ENCODE measurements around the gene GALR2. TPM values are rescaled to one million over a fixed set of nuclear protein-coding genes. Genes with fewer than 3 reads are reported as not detected.

The GALR2 gene
- total RNA-seq, 1 experiment from 2014 or later = 0.41 TPM

DNA sequence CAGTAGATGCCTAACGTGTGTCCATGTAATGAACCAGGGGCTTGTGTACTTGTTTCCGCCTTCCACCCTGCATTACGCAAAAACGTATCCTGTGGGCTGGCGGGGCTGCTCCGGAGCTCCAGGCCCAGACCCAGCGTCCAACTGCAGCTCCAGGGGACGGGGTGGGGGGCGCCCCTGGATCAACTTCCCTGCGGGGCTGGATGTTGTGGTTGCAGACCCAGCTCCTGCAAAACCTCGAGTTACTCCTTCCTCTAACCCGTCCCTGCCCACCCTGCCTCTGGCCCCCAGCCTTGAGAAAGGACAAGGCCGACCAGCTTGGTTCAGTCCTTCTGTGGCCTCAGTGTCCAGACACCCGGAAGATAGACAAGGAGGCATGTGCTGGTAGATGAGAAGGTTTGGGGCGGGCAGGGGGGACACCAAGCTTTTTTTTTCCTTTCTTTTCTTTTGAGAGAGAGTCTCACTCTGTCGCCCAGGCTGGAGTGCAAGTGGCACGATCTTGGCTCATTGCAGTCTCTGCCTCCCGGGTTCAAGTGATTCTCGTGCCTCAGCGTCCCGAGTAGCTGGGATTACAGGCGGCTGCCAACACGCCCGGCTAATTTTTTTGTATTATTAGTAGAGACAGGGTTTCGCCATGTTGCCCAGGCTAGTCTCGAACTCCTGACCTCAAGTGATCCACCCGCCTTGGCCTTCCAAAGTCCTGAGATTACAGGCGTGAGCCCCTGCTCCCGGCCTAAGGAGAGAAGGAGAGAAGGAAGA lies 29.7 kb downstream of the GALR2 start:
- Histone ChIP-seq H3K27me3 (ENCODE audit: control insufficient read depth, insufficient read depth, low read length) (no peaks in the 10 kb centered on the region), H3K9me3 (ENCODE audit: control insufficient read depth, insufficient read depth, low read depth, low read length) (no peaks in the 10 kb centered on the region), H3K36me3 (ENCODE audit: control insufficient read depth, insufficient read depth, low read length) (peaks cover 8% of the 10 kb centered on the region; the same call in 1 of the 2 replicates), H3K27ac (ENCODE audit: low read length) (peak overlapping the region; percentile 95), H3K4me3 (ENCODE audit: low read depth in 2 of 2, low read length in 2 of 2) (peak overlapping the region; percentile 79 to 87), H3K4me1 (ENCODE audit: control insufficient read depth, insufficient read depth, low read length) (peaks cover 14% of the 10 kb centered on the region)
- in situ Hi-C loops (cut with HindIII; ENCODE audit: low pct_unique_long_range_greater_than_20kb, low sequenced_read_pairs) (no loop called here), intact Hi-C loops (cut with micrococcal nuclease; ENCODE audit: unreplicated experiment) (no loop called here)
- POLR2A ChIA-PET = no interaction called here
- ATAC-seq (no peak; the same call in 1 of the 2 replicates), DNase-seq (ENCODE audit: low read depth, low spot score) (no peak)
- TSS peak; percentile 99 for BruUV-seq (replicated peaks)
- TF ChIP-seq, protein P1, sequence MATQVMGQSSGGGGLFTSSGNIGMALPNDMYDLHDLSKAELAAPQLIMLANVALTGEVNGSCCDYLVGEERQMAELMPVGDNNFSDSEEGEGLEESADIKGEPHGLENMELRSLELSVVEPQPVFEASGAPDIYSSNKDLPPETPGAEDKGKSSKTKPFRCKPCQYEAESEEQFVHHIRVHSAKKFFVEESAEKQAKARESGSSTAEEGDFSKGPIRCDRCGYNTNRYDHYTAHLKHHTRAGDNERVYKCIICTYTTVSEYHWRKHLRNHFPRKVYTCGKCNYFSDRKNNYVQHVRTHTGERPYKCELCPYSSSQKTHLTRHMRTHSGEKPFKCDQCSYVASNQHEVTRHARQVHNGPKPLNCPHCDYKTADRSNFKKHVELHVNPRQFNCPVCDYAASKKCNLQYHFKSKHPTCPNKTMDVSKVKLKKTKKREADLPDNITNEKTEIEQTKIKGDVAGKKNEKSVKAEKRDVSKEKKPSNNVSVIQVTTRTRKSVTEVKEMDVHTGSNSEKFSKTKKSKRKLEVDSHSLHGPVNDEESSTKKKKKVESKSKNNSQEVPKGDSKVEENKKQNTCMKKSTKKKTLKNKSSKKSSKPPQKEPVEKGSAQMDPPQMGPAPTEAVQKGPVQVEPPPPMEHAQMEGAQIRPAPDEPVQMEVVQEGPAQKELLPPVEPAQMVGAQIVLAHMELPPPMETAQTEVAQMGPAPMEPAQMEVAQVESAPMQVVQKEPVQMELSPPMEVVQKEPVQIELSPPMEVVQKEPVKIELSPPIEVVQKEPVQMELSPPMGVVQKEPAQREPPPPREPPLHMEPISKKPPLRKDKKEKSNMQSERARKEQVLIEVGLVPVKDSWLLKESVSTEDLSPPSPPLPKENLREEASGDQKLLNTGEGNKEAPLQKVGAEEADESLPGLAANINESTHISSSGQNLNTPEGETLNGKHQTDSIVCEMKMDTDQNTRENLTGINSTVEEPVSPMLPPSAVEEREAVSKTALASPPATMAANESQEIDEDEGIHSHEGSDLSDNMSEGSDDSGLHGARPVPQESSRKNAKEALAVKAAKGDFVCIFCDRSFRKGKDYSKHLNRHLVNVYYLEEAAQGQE (IDR thresholded peaks at IDR 0.05; ENCODE audit: insufficient read depth in 1 of 2, low read depth in 2 of 2, low read length in 1 of 2) = no peak
- TF ChIP-seq, protein P2, sequence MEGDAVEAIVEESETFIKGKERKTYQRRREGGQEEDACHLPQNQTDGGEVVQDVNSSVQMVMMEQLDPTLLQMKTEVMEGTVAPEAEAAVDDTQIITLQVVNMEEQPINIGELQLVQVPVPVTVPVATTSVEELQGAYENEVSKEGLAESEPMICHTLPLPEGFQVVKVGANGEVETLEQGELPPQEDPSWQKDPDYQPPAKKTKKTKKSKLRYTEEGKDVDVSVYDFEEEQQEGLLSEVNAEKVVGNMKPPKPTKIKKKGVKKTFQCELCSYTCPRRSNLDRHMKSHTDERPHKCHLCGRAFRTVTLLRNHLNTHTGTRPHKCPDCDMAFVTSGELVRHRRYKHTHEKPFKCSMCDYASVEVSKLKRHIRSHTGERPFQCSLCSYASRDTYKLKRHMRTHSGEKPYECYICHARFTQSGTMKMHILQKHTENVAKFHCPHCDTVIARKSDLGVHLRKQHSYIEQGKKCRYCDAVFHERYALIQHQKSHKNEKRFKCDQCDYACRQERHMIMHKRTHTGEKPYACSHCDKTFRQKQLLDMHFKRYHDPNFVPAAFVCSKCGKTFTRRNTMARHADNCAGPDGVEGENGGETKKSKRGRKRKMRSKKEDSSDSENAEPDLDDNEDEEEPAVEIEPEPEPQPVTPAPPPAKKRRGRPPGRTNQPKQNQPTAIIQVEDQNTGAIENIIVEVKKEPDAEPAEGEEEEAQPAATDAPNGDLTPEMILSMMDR (IDR thresholded peaks at IDR 0.05) = no peak
- TF ChIP-seq POLR2AphosphoS5 (IDR thresholded peaks at IDR 0.05; ENCODE audit: low read depth, low read length) (no peak), TCF7L2 (IDR thresholded peaks at IDR 0.05; ENCODE audit: low read depth, low read length) (no peak), SIN3A (IDR thresholded peaks at IDR 0.05; ENCODE audit: borderline replicate concordance, insufficient read depth, low read depth, low read length) (no peak)
- CTCF ChIA-PET = interaction anchor here (0.6 kb wide), 1 partner anchor 196 kb away, joined by 5 read pairs; no protein-coding TSS in a partner anchor

DNA sequence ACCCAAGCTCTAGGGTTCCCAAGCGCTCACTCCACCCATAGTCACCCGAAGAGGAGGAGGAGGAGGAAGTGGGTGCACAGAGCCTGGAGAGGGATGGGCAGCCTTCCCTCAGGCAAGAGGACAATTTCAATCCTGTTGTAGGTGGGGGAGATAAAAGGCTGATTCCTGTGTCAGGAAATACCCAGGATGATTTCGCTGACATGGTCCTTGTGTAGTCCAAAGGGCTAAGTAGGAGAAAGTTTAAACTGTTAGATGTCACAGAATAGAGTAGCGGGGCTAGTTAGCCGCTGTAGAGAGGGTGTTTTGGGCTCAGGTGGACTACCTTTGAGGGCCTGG lies 30.3 kb downstream of the GALR2 start:
- H3K4me3 ChIP-seq (ENCODE audit: low read depth in 2 of 2, low read length in 2 of 2) = no peak overlapping the region
- peaks cover 8% of the 10 kb centered on the region; the same call in 1 of the 2 replicates for H3K36me3 ChIP-seq (ENCODE audit: control insufficient read depth, insufficient read depth, low read length)
- ATAC-seq (no peak), DNase-seq (ENCODE audit: low read depth, low spot score) (no peak)
- in situ Hi-C loops (cut with HindIII; ENCODE audit: low pct_unique_long_range_greater_than_20kb, low sequenced_read_pairs) = no loop called here
- no TSS peak for BruUV-seq (replicated peaks)
- no peaks in the 10 kb centered on the region for H3K27me3 ChIP-seq (ENCODE audit: control insufficient read depth, insufficient read depth, low read length)
- TF ChIP-seq POLR2AphosphoS5 (IDR thresholded peaks at IDR 0.05; ENCODE audit: low read depth, low read length) (no peak), TCF7L2 (IDR thresholded peaks at IDR 0.05; ENCODE audit: low read depth, low read length) (no peak), SIN3A (IDR thresholded peaks at IDR 0.05; ENCODE audit: borderline replicate concordance, insufficient read depth, low read depth, low read length) (no peak)
- TF ChIP-seq, protein P1 (IDR thresholded peaks at IDR 0.05; ENCODE audit: insufficient read depth in 1 of 2, low read depth in 2 of 2, low read length in 1 of 2) = no peak
- TF ChIP-seq, protein P2 (IDR thresholded peaks at IDR 0.05) = no peak
- POLR2A ChIA-PET = no interaction called here
- H3K27ac ChIP-seq (ENCODE audit: low read length) = no peak overlapping the region
- H3K4me1 ChIP-seq (ENCODE audit: control insufficient read depth, insufficient read depth, low read length) = peaks cover 14% of the 10 kb centered on the region
- intact Hi-C loops (cut with micrococcal nuclease; ENCODE audit: unreplicated experiment) = no loop called here
- CTCF ChIA-PET = no interaction called here
- H3K9me3 ChIP-seq (ENCODE audit: control insufficient read depth, insufficient read depth, low read depth, low read length) = no peaks in the 10 kb centered on the region

Data from Panc1 (cell line).